CD4-positive, alpha-beta T cell (primary cell): ENCODE measurements around the gene ALG12. TPM values are rescaled to one million over a fixed set of nuclear protein-coding genes. Genes with fewer than 3 reads are reported as not detected.
A peak's percentile ranks its signal among the peaks of the same experiment; 100 is the strongest.

ENCODE experiments used
- ATAC-seq: fragments of 200-7000 bp; cut with Tn5 transposase; one replicate; pipeline ENCODE4 v1.10.0; 2022; ENCODE audit warnings: mild to moderate bottlenecking; ENCODE audit not compliant: poor library complexity
- CTCF ChIA-PET: fragments of 350-600 bp; sonication (Branson Sonifier 250); formaldehyde crosslinking; loops from one replicate; lab custom pipeline; 2021; ENCODE audit warnings: antibody characterized with exemption, inconsistent platforms; lab: Charles Lee
- POLR2A ChIA-PET: fragments of 350-600 bp; sonication (Branson Sonifier 250); formaldehyde crosslinking; loops from one replicate; lab custom pipeline; 2021; ENCODE audit warnings: antibody characterized with exemption, inconsistent platforms; lab: Charles Lee
- DNase-seq, 14 experiments: peaks; one replicate each; pipeline ENCODE4 v3.0.0-alpha.2; 2013 to 2020; ENCODE audit warnings: mixed read lengths in 2 of 14
- H3K27ac ChIP-seq, 2 donors: one replicate each; pipeline versions ENCODE4 v1.5.1 to v1.7.0; 2013; ENCODE audit warnings: low read length in 2 of 2, low read depth in 1 of 2, mild to moderate bottlenecking in 1 of 2
- H3K27me3 ChIP-seq, 2 experiments: 1 replicate in 1 of 2; 2 replicates in 1 of 2; pipeline versions ENCODE4 v1.6.1 to v1.7.0; 2013; ENCODE audit warnings: low read length in 2 of 2, control low read depth in 1 of 2, mild to moderate bottlenecking in 1 of 2, moderate library complexity in 1 of 2; ENCODE audit not compliant: insufficient read depth in 2 of 2, control insufficient read depth in 1 of 2
- H3K36me3 ChIP-seq: one replicate; pipeline ENCODE4 v1.6.1; 2013; ENCODE audit warnings: low read length, control low read depth; ENCODE audit not compliant: insufficient read depth
- H3K4me1 ChIP-seq: one replicate; pipeline ENCODE4 v1.6.1; 2013; ENCODE audit warnings: low read length, control low read depth; ENCODE audit not compliant: insufficient read depth
- H3K4me3 ChIP-seq: one replicate; pipeline ENCODE4 v1.5.1; 2013; ENCODE audit warnings: mild to moderate bottlenecking, low read length, moderate library complexity
- H3K9me3 ChIP-seq, 2 experiments: 1 replicate in 1 of 2; 2 replicates in 1 of 2; pipeline versions ENCODE4 v1.6.1 to v1.7.0; 2013; ENCODE audit warnings: low read length in 2 of 2, mild to moderate bottlenecking in 2 of 2, control low read depth in 1 of 2, moderate library complexity in 1 of 2; ENCODE audit not compliant: control insufficient read depth in 1 of 2, insufficient read depth in 1 of 2
- H3K27ac Mint-ChIP-seq: one replicate; pipeline ENCODE4 v1.8.0; 2020; ENCODE audit warnings: mixed read lengths
- H3K27me3 Mint-ChIP-seq: one replicate; pipeline ENCODE4 v1.8.0; 2021; ENCODE audit warnings: mixed read lengths
- H3K36me3 Mint-ChIP-seq: one replicate; pipeline ENCODE4 v1.8.0; 2021; ENCODE audit warnings: low read depth, mixed read lengths
- H3K4me1 Mint-ChIP-seq: one replicate; pipeline ENCODE4 v1.8.0; 2021; ENCODE audit warnings: low read depth, mixed read lengths
- H3K4me3 Mint-ChIP-seq: one replicate; pipeline ENCODE4 v1.8.0; 2020; ENCODE audit warnings: mild to moderate bottlenecking, mixed read lengths
- H3K9me3 Mint-ChIP-seq: one replicate; pipeline ENCODE4 v1.8.0; 2020; ENCODE audit warnings: mixed read lengths
- intact Hi-C, 2 experiments: fragments of 100-400 bp; cut with DNase I in 1 of 2; cut with micrococcal nuclease in 1 of 2; formaldehyde crosslinking; loops; one replicate each; pipeline versions ENCODE4 v1.15.1 to v1.9.0; 2023 to 2025; cut with DNase I, micrococcal nuclease
- total RNA-seq, 174 experiments: library from RNA in 2 of 174; stranded (reverse) in 2 of 174; gene quantifications; one replicate each; pipeline ENCODE4 v1.2.3 and lab custom pipeline; 2021 to 2026
- TF ChIP-seq, protein P1 (sequence below): fragments of 200-600 bp; IDR thresholded peaks from one replicate; pipeline ENCODE4 v1.8.0; 2022; ENCODE audit warnings: antibody characterized with exemption, mild to moderate bottlenecking

ALG12 gene
- total RNA-seq, 2 experiments from 2014 or later = 13.5 to 14.6 TPM

DNA sequence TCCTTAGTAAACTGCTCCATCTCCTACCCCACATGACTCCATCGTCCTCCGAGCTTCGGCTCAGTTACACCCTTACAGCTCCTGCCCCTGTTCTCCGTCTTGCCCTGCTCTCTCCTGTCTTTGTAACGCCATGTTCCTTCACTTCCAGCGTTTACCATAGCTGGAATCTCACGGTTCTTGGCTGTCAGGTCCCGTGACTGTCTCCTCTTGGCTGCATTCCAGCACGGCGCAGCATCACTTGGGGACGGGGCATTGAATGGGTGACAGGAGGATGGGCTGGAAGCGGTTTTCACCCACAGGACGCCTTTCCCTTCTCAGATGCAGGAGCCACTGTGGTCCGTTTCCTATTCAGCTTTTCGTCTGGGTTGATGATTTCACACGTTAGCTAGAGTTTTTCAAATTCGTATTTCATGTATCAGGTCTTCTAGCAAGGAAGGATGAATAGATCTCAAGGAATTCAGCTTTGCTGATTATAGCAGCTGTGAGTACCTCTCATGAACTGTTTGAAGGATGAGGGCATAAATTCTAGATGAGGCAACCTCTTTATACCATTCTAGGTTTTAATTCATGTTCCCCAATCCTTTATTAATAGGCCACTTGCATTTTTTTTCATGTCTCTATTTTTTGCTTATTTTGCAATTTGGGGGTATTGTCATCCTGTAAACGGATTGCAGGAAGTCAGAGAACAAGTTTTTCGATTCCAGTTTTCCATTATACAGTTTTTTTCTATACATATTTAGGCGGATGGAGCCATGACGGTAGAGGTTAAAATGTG is 35.5 kb downstream of the ALG12 start:
- intact Hi-C loops = loop anchor here in 1 of 2 experiments (5.0 kb wide), 1 partner anchor 55 kb away; the partner anchor contains the start of gene BRD1
- no peaks in the 10 kb centered on the region for H3K27me3 ChIP-seq
- peaks cover 46% of the 10 kb centered on the region for H3K36me3 ChIP-seq
- no peak for DNase-seq
- peaks cover 49% of the 10 kb centered on the region for H3K36me3 Mint-ChIP-seq
- H3K4me3 Mint-ChIP-seq = no peak overlapping the region
- no peaks in the 10 kb centered on the region for H3K9me3 Mint-ChIP-seq
- H3K4me1 Mint-ChIP-seq = peaks cover 41% of the 10 kb centered on the region
- CTCF ChIA-PET = no interaction called here
- H3K4me3 ChIP-seq = no peak overlapping the region
- POLR2A ChIA-PET = no interaction called here
- TF ChIP-seq, protein P1, sequence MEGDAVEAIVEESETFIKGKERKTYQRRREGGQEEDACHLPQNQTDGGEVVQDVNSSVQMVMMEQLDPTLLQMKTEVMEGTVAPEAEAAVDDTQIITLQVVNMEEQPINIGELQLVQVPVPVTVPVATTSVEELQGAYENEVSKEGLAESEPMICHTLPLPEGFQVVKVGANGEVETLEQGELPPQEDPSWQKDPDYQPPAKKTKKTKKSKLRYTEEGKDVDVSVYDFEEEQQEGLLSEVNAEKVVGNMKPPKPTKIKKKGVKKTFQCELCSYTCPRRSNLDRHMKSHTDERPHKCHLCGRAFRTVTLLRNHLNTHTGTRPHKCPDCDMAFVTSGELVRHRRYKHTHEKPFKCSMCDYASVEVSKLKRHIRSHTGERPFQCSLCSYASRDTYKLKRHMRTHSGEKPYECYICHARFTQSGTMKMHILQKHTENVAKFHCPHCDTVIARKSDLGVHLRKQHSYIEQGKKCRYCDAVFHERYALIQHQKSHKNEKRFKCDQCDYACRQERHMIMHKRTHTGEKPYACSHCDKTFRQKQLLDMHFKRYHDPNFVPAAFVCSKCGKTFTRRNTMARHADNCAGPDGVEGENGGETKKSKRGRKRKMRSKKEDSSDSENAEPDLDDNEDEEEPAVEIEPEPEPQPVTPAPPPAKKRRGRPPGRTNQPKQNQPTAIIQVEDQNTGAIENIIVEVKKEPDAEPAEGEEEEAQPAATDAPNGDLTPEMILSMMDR = no peak
- no peaks in the 10 kb centered on the region for H3K9me3 ChIP-seq
- no peak for ATAC-seq
- peaks cover 16% of the 10 kb centered on the region for H3K4me1 ChIP-seq
- no peak overlapping the region for H3K27ac Mint-ChIP-seq
- no peaks in the 10 kb centered on the region for H3K27me3 Mint-ChIP-seq
- no peak overlapping the region for H3K27ac ChIP-seq

DNA sequence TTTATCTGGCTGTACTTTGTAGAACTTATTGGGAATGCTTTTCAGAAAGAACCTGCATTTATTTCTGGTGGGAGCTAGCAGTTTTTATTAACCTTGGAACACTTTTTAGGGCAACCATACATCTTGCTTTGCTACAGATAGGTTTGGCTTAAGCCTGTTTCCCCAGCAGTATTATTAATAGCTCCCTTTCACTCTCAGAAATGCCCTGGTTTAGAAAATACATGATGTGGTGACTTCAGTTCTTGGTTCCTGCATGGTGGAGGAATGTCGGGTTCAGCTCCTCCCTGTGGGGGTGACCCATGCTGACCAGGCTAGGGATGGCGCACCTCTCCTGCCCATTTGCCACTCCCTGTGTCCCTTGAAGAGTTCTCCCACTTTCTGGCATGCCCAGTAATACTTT is 36.4 kb downstream of the ALG12 start:
- ChIA-PET POLR2A (interaction anchor here (0.7 kb wide), 1 partner anchor 9 kb away, joined by 3 read pairs; no protein-coding TSS in a partner anchor), CTCF (no interaction called here)
- Histone ChIP-seq H3K4me3 (no peak overlapping the region), H3K9me3 (no peaks in the 10 kb centered on the region), H3K4me1 (peaks cover 16% of the 10 kb centered on the region), H3K27ac (no peak overlapping the region), H3K36me3 (peaks cover 37% of the 10 kb centered on the region), H3K27me3 (no peaks in the 10 kb centered on the region)
- Mint-ChIP-seq H3K36me3 (peaks cover 43% of the 10 kb centered on the region), H3K27ac (peak overlapping the region; percentile 51), H3K4me1 (peaks cover 44% of the 10 kb centered on the region), H3K4me3 (no peak overlapping the region), H3K27me3 (no peaks in the 10 kb centered on the region), H3K9me3 (no peaks in the 10 kb centered on the region)
- no peak for ATAC-seq
- TF ChIP-seq, protein P1 = no peak
- DNase-seq = no peak
- intact Hi-C loops = loop anchor here in 1 of 2 experiments (5.0 kb wide), 1 partner anchor 55 kb away; the partner anchor contains the start of gene BRD1

DNA sequence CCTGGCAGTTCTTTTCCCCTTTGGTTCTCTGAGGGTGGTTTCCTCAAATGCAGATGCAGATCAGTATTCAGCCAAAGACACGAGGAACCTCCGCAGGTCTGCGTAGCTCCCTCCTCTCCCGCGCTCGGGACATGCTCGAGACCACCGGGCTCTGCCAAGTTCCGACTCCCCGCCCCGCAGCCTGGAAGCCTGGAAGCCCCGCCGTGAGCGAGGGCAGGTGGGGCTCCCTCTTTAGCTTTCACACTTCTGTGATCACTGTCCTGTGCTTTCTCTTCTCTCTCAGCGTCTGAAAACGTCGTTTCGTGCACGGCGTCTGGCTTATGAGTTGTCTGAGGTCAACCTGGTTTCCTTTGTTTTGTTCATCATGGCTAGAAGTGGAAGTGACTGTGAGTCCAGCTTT is 38.0 kb downstream of the ALG12 start:
- peak; percentile 44 for ATAC-seq
- H3K4me1 ChIP-seq = peaks cover 16% of the 10 kb centered on the region
- peak overlapping the region; percentile 77 for H3K27ac Mint-ChIP-seq
- no peak overlapping the region for H3K4me3 ChIP-seq
- no peaks in the 10 kb centered on the region for H3K27me3 Mint-ChIP-seq
- intact Hi-C loops = loop anchor here in 1 of 2 experiments (5.0 kb wide), 1 partner anchor 53 kb away; the partner anchor contains the start of gene BRD1
- TF ChIP-seq, protein P1 = no peak
- H3K36me3 Mint-ChIP-seq = peaks cover 40% of the 10 kb centered on the region
- CTCF ChIA-PET = interaction anchor here (1.1 to 1.8 kb wide), 2 partner anchors 18 to 150 kb away, joined by 4 to 5 read pairs; no protein-coding TSS in a partner anchor
- POLR2A ChIA-PET = no interaction called here
- DNase-seq = peak in 4 of 14 experiments; percentile 12 to 21 (median 20)
- H3K9me3 ChIP-seq = no peaks in the 10 kb centered on the region
- no peaks in the 10 kb centered on the region for H3K9me3 Mint-ChIP-seq
- H3K36me3 ChIP-seq = peaks cover 22% of the 10 kb centered on the region
- H3K27me3 ChIP-seq = no peaks in the 10 kb centered on the region
- H3K4me1 Mint-ChIP-seq = peaks cover 55% of the 10 kb centered on the region
- peak overlapping the region; percentile 49 for H3K4me3 Mint-ChIP-seq
- H3K27ac ChIP-seq = no peak overlapping the region
